ENCODE measurements around the gene RXRB.

RXRB gene

GRCh38 chr6:33187809-33188208, 12.7 kb downstream of the RXRB start:
- no peak overlapping the region for H3K27ac ChIP-seq (ENCODE audit: low read length)
- no peaks in the 10 kb centered on the region for H3K79me2 ChIP-seq (ENCODE audit: low read length)
- H3K36me3 ChIP-seq (replicated peaks; ENCODE audit: low read depth, low read length) = no peaks in the 10 kb centered on the region
- H3K27me3 ChIP-seq (ENCODE audit: low read depth, low read length) = no peaks in the 10 kb centered on the region
- no peaks in the 10 kb centered on the region for H4K20me1 ChIP-seq (ENCODE audit: insufficient read depth, low read length)
- H3K4me1 ChIP-seq (ENCODE audit: low read length) = peaks cover 5% of the 10 kb centered on the region; the same call in 1 of the 2 replicates
- TF ChIP-seq EZH2phosphoT487 (IDR thresholded peaks at IDR 0.05; ENCODE audit: low read depth) (no peak), CTCF (IDR thresholded peaks at IDR 0.05; ENCODE audit: low read depth, low read length) (no peak)
- H3K4me2 ChIP-seq (ENCODE audit: low read length) = no peak overlapping the region
- H2AFZ ChIP-seq (ENCODE audit: low read depth, low read length) = no peak overlapping the region
- H3K9me3 ChIP-seq (ENCODE audit: insufficient read depth, low read length) = no peaks in the 10 kb centered on the region
- H3K9ac ChIP-seq (ENCODE audit: low read length) = no peak overlapping the region
- no peak overlapping the region for H3K4me3 ChIP-seq (ENCODE audit: low read length)

GRCh38 chr6:33185654-33186187, 14.7 kb downstream of the RXRB start:
- Histone ChIP-seq H3K27me3 (ENCODE audit: low read depth, low read length) (no peaks in the 10 kb centered on the region), H3K4me3 (ENCODE audit: low read length) (no peak overlapping the region), H3K27ac (ENCODE audit: low read length) (no peak overlapping the region), H3K9ac (ENCODE audit: low read length) (no peak overlapping the region), H2AFZ (ENCODE audit: low read depth, low read length) (no peak overlapping the region), H3K79me2 (ENCODE audit: low read length) (no peaks in the 10 kb centered on the region), H3K4me1 (ENCODE audit: low read length) (peaks cover 5% of the 10 kb centered on the region; the same call in 1 of the 2 replicates), H4K20me1 (ENCODE audit: insufficient read depth, low read length) (no peaks in the 10 kb centered on the region), H3K9me3 (ENCODE audit: insufficient read depth, low read length) (no peaks in the 10 kb centered on the region), H3K4me2 (ENCODE audit: low read length) (no peak overlapping the region), H3K36me3 (replicated peaks; ENCODE audit: low read depth, low read length) (no peaks in the 10 kb centered on the region)
- TF ChIP-seq EZH2phosphoT487 (IDR thresholded peaks at IDR 0.05; ENCODE audit: low read depth) (no peak), CTCF (IDR thresholded peaks at IDR 0.05; ENCODE audit: low read depth, low read length) (no peak)

GRCh38 chr6:33185190-33185589, 15.3 kb downstream of the RXRB start:
- TF ChIP-seq CTCF (IDR thresholded peaks at IDR 0.05; ENCODE audit: low read depth, low read length) (no peak), EZH2phosphoT487 (IDR thresholded peaks at IDR 0.05; ENCODE audit: low read depth) (no peak)
- Histone ChIP-seq H3K9ac (ENCODE audit: low read length) (no peak overlapping the region), H3K9me3 (ENCODE audit: insufficient read depth, low read length) (no peaks in the 10 kb centered on the region), H3K4me1 (ENCODE audit: low read length) (peaks cover 5% of the 10 kb centered on the region; the same call in 1 of the 2 replicates), H3K4me3 (ENCODE audit: low read length) (no peak overlapping the region), H2AFZ (ENCODE audit: low read depth, low read length) (no peak overlapping the region), H3K27me3 (ENCODE audit: low read depth, low read length) (no peaks in the 10 kb centered on the region), H3K4me2 (ENCODE audit: low read length) (no peak overlapping the region), H3K36me3 (replicated peaks; ENCODE audit: low read depth, low read length) (no peaks in the 10 kb centered on the region), H4K20me1 (ENCODE audit: insufficient read depth, low read length) (no peaks in the 10 kb centered on the region), H3K27ac (ENCODE audit: low read length) (no peak overlapping the region), H3K79me2 (ENCODE audit: low read length) (no peaks in the 10 kb centered on the region)

DNA sequence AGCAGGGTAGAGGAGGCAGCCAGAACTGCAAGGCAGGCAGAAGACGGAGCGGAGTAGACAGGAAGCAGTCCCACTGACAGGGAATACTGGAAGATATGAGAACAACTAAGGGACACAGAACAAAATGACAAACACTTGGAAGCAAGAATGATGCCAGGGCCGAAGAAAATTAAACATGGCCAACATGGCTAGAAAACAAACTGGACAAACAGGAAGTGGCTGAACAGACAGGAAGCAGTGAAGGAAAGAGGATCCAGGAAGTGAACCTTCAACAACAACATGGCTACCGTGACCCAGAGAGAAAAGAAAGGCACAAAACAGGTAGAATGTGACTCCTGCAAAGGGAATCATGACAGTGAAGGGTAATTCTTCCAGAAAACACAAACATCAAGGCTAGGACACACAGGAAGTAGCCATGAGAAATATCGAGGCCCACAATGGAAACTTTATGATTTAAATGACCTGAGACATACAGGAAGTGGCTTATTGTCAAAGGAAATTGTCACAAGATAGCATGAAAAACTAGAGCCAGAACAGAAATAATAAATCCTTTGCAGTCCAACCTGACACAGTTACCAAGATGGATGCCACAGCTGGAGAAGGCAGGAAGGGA, 17.3 kb downstream of the RXRB start:
- no peaks in the 10 kb centered on the region for H3K9me3 ChIP-seq (ENCODE audit: insufficient read depth, low read length)
- no peaks in the 10 kb centered on the region for H4K20me1 ChIP-seq (ENCODE audit: insufficient read depth, low read length)
- no peaks in the 10 kb centered on the region for H3K79me2 ChIP-seq (ENCODE audit: low read length)
- peak overlapping the region; percentile 18; the same call in 1 of the 2 replicates for H3K4me3 ChIP-seq (ENCODE audit: low read length)
- no peaks in the 10 kb centered on the region for H3K36me3 ChIP-seq (replicated peaks; ENCODE audit: low read depth, low read length)
- TF ChIP-seq CTCF (IDR thresholded peaks at IDR 0.05; ENCODE audit: low read depth, low read length) (no peak), EZH2phosphoT487 (IDR thresholded peaks at IDR 0.05; ENCODE audit: low read depth) (no peak)
- H3K9ac ChIP-seq (ENCODE audit: low read length) = no peak overlapping the region
- H3K4me2 ChIP-seq (ENCODE audit: low read length) = 0 out of 2 replicates have a peak overlapping the region, but pooled peaks have one; percentile 10
- no peaks in the 10 kb centered on the region for H3K27me3 ChIP-seq (ENCODE audit: low read depth, low read length)
- H3K4me1 ChIP-seq (ENCODE audit: low read length) = peaks cover 5% of the 10 kb centered on the region; the same call in 1 of the 2 replicates
- H2AFZ ChIP-seq (ENCODE audit: low read depth, low read length) = peak overlapping the region; percentile 99
- H3K27ac ChIP-seq (ENCODE audit: low read length) = no peak overlapping the region
